GM18951 (cell line): ENCODE measurements around the gene RNF181.
A peak's percentile ranks its signal among the peaks of the same experiment; 100 is the strongest.
"Not testable (repeated sequence)": the region's sequence is repeated elsewhere in the genome, so short reads cannot be mapped to it uniquely, and the experiment has no call there.

Experiments
- POLR2A ChIP-seq: IDR thresholded peaks from 4 replicates; pipeline ENCODE4 v1.6.1; 2011; ENCODE audit warnings: mild to moderate bottlenecking; ENCODE audit not compliant: insufficient read length, insufficient read depth; ENCODE audit errors: extremely low read depth
- in situ Hi-C: fragments of 300-500 bp; cut with MboI; formaldehyde crosslinking; loops from one replicate; pipeline ENCODE4 v1.12.0; 2022; ENCODE audit warnings: low sequenced_read_pairs, mixed read lengths, inconsistent platforms; ENCODE audit not compliant: unreplicated experiment

The RNF181 gene

GRCh38 chr2:85558160-85558559 is 37.4 kb upstream of the RNF181 start:
- in situ Hi-C loops: no loop called here
- TF ChIP-seq POLR2A: no peak

GRCh38 chr2:85560403-85560726 is 35.2 kb upstream of the RNF181 start:
- in situ Hi-C loops: not testable (repeated sequence)

- in situ Hi-C loops: no loop called here
- TF ChIP-seq POLR2A: no peak
Measured at GRCh38 chr2:85560812-85561279, 34.7 kb upstream of the RNF181 start.

GRCh38 chr2:85561280-85562212 is 34.0 kb upstream of the RNF181 start, which contains the start of gene GGCX:
TSS of gene GGCX (minus strand) at chr2:85561493. CDS start at chr2:85561428, 65 bp downstream.
- peak; percentile 95 for TF ChIP-seq POLR2A
- in situ Hi-C loops: no loop called here

- TF ChIP-seq POLR2A: no peak
- in situ Hi-C loops: no loop called here
Measured at GRCh38 chr2:85564144-85564563, 31.4 kb upstream of the RNF181 start.

GRCh38 chr2:85566265-85566664 is 29.3 kb upstream of the RNF181 start:
- no peak for TF ChIP-seq POLR2A
- in situ Hi-C loops: no loop called here

- no peak for TF ChIP-seq POLR2A
- in situ Hi-C loops: no loop called here
Measured at GRCh38 chr2:85575739-85576138, 19.8 kb upstream of the RNF181 start.

GRCh38 chr2:85577063-85577385 is 18.5 kb upstream of the RNF181 start:
- in situ Hi-C loops: no loop called here
- TF ChIP-seq POLR2A: no peak

GRCh38 chr2:85577386-85578242 is 17.9 kb upstream of the RNF181 start, which contains the start of gene VAMP8:
TSS of gene VAMP8 (plus strand) at chr2:85577586. CDS start at chr2:85577647, 61 bp downstream.
- in situ Hi-C loops: no loop called here
- peak; percentile 65 for TF ChIP-seq POLR2A

GRCh38 chr2:85578243-85579180 is 17.0 kb upstream of the RNF181 start:
- in situ Hi-C loops: no loop called here

GRCh38 chr2:85579266-85579935 is 16.1 kb upstream of the RNF181 start:
- TF ChIP-seq POLR2A: no peak
- in situ Hi-C loops: no loop called here

More at GRCh38 chr2:85578243-85579180, 17.0 kb upstream of the RNF181 start:
- TF ChIP-seq POLR2A: no peak

- TF ChIP-seq POLR2A: no peak
- in situ Hi-C loops: no loop called here
Measured at GRCh38 chr2:85580206-85580605, 15.3 kb upstream of the RNF181 start.
